NCI-H2107 (cell line): ENCODE data around the gene DNAH3.
"Not testable (repeated sequence)": the region's sequence is repeated elsewhere in the genome, so short reads cannot be mapped to it uniquely, and the experiment has no call there.

ENCODE experiments used
- DNase-seq: peaks from one replicate; lab custom pipeline; 2025; lab: John Stamatoyannopoulos, UW

The DNAH3 gene

DNA sequence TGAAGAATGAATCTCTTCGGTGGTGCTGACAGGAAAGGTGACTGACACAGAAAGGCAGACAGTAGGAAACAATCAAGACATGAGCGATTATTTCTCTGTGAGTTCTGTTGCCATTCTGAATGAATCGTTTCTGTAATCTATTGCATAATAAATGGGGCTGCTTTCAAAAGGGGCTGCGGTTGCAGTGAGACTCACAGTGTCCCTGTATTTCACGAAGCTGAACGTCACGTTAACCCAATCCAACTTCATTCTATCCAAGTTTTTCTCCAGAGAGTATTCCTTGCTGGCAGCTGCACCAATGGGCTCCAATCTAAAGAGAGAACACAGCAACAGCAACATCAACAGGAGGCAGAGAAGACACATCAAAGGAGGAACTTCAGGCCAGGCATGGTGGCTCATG is 75.4 kb downstream of the DNAH3 start:
- no peak for DNase-seq

GRCh38 chr16:21072976-21073375 is 77.7 kb downstream of the DNAH3 start:
- DNase-seq: no peak

- DNase-seq: no peak
Observed at GRCh38 chr16:21071741-21072140, 78.9 kb downstream of the DNAH3 start.

- no peak for DNase-seq
Observed at GRCh38 chr16:21070564-21070963, 80.1 kb downstream of the DNAH3 start.

DNA sequence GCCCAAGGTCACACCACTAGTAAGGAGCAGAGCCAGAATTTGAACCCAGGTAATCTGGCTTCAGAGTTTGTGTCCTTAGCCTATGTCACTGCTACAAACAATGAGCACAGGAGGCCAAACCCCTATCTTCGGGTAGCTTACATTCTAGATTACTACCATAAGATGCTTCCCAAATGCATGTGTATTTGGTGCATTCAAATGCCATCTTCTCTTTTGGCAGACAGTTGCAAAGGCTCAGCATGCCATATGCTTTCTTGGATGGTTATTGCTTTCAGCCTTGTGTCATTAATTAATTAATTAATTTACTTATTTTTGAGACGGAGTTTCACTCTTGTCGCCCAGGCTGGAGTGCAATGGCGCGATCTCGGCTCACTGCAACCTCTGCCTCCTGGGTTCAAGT is 80.7 kb downstream of the DNAH3 start:
- no peak for DNase-seq

DNA sequence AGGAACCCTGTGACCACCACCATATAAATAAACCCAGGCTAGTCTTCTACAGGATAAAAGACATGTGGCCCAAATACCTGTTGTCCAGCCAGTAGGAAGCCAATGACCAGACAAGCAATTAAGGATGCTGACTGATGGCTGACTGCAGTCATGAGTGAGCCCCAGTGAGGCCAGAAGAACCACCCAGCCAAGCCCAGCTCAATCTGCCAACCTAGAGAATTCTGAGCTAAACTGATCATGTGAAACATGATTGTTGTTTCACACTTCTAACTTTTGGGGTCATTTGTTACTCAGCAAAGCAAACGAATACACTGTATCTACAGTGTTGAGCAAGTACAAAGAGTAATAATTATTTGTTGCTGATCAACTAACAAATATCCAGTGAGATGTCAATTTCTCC is 86.4 kb downstream of the DNAH3 start:
- no peak for DNase-seq

GRCh38 chr16:21063314-21063713 is 87.3 kb downstream of the DNAH3 start:
- DNase-seq: not testable (repeated sequence)

DNA sequence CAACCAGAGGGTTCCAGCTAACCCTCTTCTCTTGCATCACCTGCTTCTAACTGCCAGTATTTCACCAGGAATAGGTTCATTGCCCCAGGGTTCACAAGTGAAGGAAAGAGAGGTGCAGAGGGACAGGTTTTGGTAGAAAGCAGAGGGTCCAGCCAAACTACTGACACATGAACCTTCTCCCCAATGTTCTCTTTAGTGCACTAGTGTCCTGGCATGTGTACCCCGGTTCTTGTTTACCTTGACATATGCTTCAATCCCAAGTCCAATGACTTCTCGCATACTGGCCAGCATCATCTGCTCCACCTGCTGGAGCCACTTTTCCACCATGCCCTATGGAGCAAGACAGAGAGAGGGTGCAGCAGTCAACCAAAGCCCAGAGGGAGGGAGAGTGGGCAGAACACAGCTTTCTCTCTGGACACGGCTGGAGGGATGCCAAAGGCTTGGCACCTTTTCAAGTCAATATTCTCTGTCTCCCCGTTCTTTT is 90.6 kb downstream of the DNAH3 start:
- no peak for DNase-seq

DNA sequence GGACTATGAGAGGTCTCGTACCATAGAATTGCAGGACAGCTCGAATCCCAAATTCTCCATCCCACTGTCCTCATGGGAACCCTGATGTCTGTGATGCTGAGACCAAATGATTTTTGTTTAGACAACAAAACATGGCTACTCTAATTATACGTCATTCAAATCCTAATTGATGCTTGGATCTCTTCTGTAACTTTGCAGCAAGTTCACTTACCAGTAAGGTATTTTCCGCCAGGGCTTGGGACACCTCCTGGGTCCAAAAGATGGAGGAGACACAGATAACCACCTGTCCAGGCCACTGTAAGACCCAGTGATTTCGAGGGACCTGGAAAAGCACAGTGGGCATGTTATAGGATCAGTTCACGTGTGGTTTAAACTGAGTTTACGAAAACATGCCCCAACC is 92.8 kb downstream of the DNAH3 start:
- DNase-seq: no peak

DNA sequence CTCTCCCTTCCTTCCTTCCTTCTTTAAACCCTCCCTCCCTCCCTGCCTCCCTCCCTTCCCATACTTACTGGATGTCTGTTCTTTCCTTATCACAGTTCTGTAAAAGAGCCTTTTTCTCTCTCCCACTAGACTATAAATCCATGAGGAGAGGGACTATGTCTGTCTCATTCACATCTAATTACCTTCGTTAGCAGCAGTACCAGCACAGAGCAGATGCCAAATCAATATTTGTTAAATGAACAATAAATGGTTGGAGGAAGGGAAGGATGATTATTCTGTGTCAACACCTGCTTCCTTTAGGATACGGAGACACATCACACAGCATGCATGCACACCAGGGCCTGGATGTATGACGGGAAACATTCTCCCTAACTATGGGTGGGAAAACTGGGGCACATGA is 94.2 kb downstream of the DNAH3 start:
- DNase-seq: no peak

DNA sequence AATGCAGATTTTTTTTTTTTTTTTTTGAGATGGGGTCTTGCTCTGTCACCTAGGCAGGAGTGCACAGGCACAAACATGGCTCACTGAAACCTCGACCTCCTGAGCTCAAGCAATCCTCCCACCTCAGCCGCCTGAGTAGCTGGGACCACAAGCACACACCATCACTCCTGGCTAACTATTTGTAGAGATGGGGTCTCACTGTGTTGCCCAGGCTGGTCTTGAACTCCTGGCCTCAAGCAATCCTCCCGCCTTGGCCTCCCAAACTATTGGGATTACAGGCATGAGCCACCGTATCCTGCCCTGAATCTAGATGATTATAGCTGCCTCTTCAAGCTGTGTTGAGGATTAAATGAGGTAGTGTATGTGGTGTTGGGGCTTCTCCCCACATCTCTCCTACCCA is 94.9 kb downstream of the DNAH3 start:
- not testable (repeated sequence) for DNase-seq

DNA sequence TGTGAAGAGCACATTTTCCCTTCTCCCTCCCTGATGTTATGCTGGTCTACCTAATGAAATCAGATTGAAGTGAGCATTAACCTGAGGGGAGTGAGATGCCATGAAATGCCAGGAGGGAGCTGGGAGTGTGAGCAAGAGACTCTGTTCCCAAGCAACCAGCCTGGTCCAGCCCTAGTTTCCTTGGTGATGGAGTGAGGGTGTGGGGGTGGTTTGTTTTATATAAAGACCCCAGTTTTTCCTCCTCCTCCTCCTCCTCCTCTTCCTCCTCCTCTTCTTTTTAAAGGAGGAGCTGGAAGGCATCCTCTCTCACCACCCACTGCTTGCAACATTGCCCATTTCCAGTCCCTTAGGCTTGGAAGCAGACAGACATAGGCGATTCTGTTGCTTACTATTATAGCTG is 97.1 kb downstream of the DNAH3 start:
- DNase-seq: no peak

DNA sequence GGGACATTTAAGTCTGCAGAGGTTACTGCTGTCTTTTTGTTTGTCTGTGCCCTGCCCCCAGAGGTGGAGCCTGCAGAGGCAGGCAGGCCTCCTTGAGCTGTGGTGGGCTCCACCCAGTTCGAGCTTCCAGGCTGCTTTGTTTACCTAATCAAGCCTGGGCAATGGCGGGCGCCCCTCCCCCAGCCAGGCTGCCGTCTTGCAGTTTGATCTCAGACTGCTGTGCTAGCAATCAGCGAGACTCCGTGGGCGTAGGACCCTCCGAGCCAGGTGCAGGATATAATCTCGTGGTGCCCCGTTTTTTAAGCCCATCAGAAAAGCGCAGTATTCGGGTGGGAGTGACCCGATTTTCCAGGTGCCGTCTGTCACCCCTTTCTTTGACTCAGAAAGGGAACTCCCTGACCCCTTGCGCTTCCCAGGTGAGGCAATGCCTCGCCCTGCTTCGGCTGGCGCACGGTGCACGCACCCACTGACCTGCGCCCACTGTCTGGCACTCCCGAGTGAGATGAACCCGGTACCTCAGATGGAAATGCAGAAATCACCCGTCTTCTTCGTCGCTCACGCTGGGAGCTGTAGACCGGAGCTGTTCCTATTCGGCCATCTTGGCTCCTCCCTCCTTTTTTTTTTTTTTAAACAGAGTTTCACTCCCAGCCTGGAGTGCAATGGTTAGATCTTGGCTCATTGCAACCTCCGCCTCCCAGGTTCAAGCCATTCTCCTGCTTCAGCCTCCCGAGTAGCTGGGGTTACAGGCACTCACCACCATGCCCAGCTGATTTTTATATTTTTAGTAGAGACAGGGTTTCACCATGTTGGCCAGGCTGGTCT is 102.3 kb downstream of the DNAH3 start:
- DNase-seq: not testable (repeated sequence)

GRCh38 chr16:21038197-21038596 is 112.4 kb downstream of the DNAH3 start:
- DNase-seq: no peak

DNA sequence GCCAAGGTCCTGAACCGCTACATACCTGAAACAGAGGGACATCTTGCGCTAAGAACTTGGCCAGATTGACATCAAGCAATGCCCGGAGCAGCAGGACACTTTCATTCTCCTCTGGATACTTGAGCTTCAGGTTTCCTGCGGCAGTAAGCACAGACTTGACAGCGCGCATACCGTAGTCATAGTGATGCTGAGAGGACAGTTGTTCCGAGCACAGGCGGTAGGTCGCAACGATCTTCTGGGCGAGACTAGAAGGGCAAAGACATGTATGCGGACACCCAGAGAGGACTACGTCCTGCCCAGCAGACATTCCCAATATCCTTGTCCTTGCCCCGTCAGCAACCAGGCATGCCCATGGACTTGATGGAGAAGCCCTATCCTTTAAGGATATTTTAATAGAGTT is 112.9 kb downstream of the DNAH3 start:
- no peak for DNase-seq

- DNase-seq: no peak
Observed at GRCh38 chr16:21037168-21037567, 113.5 kb downstream of the DNAH3 start.

DNA sequence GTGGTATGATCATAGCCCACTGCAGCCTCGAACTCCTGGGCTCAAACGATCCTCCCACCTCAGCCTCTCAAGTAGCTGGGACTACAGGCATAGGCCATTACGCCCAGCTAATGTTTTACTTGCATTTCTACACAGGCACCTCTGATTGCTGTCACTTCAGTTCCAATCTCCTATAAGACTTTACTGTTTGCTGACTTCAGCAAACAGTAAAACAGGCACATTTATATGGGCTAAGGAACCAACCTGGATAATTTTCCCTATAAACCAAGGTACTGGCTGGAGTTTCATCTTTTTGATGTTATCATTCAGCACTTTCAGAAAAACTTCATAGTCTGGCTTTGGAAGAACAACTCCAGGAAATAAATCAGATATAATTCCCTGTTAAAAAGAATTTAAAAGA is 114.2 kb downstream of the DNAH3 start:
- no peak for DNase-seq

DNA sequence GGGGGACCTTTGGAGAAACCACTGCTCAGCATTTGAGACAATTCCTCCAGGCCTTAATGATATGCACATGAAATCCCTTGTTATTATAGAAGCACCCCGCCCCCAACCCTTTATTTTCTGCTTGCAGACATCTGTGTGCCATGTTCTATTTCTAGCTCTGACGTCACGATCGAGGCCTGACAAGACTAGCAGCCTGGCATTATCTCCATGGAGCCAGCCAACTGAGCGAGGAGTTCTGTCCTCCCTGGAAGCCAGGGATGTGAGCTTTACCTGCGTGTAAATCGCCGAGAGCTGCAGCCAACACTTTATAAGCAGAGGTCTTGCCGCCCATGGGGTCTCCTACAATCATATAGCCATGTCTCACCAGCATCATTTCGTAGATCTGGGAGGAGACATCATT is 116.9 kb downstream of the DNAH3 start:
- DNase-seq: no peak

- no peak for DNase-seq
Observed at GRCh38 chr16:21033264-21033663, 117.4 kb downstream of the DNAH3 start.

DNA sequence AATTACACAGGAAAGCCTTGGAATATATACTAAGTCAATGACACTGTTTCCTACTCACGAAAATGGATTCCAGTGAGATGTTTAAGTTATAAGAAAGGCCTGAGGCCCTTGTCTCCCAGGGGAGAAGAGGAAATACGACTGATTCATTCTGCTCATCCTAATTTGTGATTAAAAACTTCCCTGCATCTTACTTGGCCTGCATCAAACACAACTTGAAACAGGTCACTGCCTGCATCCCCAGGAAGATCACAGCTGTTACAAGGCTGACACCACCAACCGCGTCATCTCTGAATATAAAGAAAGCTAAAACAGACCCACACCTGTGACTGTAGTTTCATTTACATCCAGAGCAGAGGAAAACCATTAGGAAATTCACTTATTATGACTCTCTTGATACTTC is 121.9 kb downstream of the DNAH3 start:
- no peak for DNase-seq

DNA sequence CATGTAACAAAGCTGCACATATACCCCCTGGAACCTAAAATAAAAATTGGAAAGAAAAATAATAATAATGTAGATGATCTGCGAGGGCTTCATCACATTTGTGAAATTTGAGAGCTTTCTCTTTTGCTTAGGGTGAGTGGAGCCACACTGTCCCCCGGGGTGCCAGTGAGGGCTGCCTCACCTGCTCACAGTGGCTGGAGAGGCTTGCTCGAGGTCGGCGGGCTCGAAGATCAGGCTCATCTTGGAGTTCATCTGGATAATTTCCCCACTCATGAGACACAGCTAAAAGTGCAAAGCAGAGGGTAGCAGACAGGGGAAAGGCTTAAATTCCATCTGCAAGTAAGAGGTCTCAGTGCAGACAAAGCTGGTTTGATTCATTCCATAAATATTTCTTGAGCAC is 123.8 kb downstream of the DNAH3 start:
- DNase-seq: no peak

DNA sequence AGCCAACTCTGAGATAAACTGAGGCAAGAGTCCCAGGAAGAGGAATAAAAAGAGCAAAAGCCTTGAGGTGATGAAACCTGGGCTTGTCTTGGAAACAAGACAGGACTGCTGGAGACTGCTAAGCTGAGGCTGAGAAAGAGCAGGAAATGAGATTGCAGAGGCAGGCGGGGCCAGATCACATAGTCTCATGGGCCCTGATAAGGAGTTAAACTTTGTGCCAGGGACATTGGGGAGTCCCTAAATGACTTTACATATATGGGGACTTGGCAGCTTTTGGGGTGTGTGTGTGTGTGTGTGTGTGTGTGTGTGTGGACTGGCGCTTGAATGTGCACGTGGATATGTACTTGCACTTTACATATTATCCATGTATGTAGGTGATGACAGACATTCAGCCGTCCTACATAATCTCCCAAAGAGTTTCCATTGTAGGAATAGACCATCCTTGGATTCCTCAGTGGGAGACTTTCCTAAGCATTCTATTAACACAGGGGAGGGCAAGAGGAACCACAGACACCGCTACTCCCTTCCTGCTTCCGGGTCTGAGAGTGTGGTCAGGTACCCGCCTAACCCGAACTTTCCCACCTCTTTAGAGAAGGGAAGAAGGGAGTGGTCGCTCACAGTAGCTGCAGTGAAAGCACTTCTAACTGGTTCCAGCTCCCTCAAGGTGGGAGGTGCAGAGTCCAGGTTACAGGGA is 127.0 kb downstream of the DNAH3 start:
- DNase-seq: no peak

DNA sequence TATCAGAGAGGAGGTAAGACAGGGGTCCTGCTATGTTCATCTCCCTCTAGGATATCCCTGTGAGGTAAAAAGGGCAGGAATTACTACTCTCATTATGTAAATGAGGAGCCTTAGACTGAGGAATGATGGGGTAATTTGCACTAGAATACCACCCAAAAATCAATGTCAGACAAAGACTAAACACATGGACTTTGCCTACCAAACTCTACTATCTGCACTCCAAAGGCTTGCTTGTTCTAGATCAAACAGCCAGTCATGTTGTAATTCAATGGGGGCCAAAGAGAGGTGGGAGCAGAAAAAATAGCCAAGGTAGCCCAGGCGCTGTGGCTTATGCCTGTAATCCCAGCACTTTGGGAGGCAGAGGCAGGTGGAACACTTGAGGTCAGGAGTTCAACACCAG is 129.3 kb downstream of the DNAH3 start:
- DNase-seq: no peak

GRCh38 chr16:21009815-21010214 is 140.8 kb downstream of the DNAH3 start:
- DNase-seq: no peak
